Stimulated activated CD4-positive, alpha-beta T cell treated with anti-CD3 and anti-CD28 coated beads, Interleukin-15, amount 100 ng/mL, for 24 hours (primary cell): ENCODE results near the gene PPM1H.

ENCODE experiments used
- DNase-seq: peaks from one replicate; pipeline ENCODE4 v3.0.0-alpha.2; 2020

Gene PPM1H

GRCh38 chr12:62629971-62630739, 304.8 kb downstream of the PPM1H start:
- DNase-seq, result no peak

GRCh38 chr12:62629413-62629812, 305.5 kb downstream of the PPM1H start:
- no peak for DNase-seq

- DNase-seq, result no peak
These were observed 307.8 kb downstream of the PPM1H start for GRCh38 chr12:62627181-62627580.

DNA sequence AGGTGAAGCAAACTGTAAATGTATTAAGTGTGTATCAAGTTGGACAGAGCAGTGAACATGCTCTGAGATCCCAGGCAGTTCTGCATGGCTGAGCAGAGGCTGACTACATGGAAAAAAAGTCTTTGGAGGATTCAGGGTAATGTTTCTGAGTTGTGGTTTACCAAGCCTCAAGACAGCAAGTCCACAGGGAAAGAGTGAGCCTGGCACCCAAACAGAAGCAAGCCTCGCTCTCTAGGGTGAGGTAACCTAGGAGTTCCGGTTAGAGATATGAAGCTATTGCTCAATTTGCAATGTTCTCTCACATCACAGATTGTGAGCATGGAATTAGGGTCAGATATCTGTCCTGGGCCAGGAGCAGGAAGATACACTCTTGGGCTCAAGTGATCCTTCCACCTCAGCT, 309.7 kb downstream of the PPM1H start:
- no peak for DNase-seq

DNA sequence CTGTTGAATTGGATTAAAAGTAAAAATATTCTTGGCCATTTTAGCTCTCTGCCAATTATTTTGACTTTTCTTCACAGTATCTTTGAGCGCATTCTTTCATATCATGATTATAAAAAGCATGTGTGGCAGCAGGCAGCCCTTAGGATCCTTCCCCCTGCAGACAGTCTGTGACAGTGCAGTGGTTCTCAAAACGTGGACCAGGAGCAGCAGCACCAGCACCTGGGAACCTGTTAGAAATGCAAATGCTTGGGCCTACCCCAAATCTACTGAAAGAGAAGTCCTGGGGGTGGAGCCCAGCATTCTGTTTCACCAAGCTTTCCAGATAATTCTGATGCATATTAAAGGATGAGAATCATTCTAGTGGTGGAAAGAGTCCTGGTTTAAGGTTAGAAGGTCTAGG, 312.8 kb downstream of the PPM1H start:
- DNase-seq, result no peak

GRCh38 chr12:62621101-62621638, 313.8 kb downstream of the PPM1H start:
- no peak for DNase-seq

DNA sequence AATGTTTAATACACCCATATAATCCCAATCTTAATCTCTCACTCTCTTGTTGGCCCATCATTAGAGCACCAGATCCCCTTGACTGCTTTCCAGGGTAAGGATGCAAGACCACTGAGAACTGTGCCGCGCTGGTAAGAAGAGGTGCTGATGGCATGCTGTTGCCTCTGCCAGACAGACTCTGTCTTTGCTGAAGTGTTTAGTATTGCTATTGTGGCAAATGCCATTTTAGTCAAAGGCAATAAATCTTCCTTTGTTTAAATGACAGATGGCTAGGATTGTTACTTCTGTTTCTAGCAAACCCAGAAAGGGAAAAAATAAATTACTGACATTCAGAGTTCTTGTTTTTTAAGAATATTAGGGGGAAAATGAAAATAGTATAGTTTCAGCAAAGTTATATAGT, 316.0 kb downstream of the PPM1H start:
- no peak for DNase-seq

- DNase-seq, result no peak
These were observed 316.6 kb downstream of the PPM1H start for GRCh38 chr12:62618319-62618718.

DNA sequence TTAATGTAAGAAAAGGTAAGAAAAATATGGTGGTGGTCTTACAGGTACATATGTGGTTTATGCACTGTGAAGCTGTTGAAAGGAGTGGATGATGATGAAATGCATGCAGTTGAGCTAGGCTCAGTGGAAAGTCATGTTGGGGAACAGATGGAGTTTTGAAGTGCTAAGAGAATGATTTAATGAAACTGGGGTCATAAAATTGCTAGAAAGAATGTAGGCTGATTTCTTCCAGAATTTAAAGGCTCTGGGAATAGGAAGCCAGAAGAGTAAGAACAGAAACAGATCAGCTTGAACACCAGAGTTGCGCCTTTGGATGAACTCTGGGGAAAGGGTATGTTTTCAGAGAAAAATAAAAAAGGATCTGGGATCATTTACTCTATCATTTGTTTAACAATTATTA, 321.9 kb downstream of the PPM1H start:
- no peak for DNase-seq

DNA sequence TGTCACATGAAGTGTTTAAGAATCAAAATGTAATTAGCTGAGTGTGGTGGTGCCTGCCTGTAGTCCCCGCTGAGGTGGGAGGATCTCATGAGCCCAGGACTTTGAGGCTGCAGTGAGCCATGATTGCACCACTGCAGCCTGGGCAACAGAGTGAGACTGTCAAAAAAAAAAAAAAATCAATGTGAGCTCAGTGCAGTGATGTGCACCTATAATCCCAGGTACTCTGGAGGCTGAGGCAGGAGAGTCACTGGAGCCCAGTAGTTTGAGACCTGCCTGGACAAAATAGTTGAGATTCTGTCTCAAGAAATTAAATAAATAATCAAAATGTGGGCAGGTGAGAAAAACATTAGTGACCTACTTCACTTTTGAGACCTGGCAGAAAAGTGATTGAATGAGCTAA, 328.3 kb downstream of the PPM1H start:
- no peak for DNase-seq

DNA sequence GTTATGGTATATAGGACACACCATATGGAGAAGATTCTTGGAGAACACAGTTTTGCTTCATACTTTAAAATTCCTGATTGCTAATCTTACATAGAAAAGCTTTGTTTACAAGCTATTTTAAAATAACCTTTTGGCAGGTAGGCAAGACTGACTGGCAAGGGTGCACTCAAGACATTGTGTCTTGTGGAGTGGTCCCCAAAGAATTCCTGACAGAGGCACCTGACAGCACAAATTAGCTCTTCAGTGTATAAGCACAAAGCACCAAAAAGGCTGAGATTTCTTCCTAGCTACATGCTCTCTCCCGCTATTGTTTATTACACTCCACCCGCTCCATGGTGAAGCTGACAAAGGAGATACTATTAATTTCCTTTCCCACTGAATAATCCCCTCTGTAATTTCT, 329.0 kb downstream of the PPM1H start:
- DNase-seq, result no peak

DNA sequence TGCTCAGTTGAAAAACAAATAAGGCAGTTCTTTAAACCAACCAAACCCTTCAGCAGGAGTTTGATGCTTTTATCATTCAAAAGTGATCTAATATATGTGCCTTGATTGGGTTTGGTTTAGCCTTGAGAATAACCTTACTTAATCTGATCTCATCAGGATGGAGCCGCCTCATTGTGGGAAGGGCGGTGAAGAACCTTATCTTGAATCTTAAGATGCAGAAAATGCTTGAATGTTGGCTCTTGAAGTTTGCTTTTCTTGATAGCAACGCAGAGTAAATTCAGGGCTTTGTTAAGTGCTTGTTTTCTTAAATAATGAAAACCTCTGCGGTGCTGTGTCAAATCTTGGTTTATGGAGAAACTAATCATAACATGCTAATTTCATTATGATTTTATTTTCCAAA, 330.1 kb downstream of the PPM1H start:
- peak; percentile 6 for DNase-seq

GRCh38 chr12:62604373-62604772, 330.6 kb downstream of the PPM1H start:
- DNase-seq, result no peak

GRCh38 chr12:62603811-62604098, 331.2 kb downstream of the PPM1H start:
- DNase-seq, result no peak

DNA sequence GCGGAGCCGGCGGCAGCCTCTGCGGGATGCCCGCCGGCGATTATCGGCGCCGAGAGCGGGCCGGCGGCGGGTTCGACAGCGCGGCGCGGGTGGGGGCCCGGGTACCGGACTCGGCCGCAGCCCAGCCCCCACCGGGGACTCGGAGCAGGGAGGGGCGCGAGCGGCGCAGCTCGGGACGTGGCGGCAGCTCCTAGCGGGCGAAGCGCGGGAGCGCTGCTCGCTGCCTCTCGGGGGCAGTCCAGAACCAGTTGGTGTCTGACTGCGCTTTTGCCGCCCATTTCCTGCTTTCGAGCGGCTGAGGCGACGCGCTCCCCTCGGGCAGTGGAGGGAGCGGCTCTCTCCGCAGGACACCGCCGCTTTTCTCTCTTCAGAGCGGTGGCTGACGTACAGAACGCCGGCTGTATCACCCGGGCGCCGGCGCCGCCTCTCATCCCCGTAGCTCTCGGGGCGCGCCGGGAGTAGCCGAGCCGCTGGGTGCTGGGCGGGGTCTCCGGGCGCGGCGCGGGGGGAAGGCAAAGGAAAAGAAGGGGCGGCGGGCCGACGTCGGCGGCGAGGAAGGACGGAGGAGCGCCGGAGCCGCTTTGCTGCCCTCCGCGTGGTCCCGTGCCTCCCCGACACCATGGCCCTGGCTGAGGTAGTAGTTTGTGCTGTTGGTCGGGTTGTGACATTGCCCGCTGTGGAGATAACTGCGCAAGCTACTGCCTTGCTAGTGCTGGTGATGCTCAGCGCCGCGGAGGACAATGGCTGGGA, 331.7 kb downstream of the PPM1H start:
- peak; percentile 82 for DNase-seq

DNA sequence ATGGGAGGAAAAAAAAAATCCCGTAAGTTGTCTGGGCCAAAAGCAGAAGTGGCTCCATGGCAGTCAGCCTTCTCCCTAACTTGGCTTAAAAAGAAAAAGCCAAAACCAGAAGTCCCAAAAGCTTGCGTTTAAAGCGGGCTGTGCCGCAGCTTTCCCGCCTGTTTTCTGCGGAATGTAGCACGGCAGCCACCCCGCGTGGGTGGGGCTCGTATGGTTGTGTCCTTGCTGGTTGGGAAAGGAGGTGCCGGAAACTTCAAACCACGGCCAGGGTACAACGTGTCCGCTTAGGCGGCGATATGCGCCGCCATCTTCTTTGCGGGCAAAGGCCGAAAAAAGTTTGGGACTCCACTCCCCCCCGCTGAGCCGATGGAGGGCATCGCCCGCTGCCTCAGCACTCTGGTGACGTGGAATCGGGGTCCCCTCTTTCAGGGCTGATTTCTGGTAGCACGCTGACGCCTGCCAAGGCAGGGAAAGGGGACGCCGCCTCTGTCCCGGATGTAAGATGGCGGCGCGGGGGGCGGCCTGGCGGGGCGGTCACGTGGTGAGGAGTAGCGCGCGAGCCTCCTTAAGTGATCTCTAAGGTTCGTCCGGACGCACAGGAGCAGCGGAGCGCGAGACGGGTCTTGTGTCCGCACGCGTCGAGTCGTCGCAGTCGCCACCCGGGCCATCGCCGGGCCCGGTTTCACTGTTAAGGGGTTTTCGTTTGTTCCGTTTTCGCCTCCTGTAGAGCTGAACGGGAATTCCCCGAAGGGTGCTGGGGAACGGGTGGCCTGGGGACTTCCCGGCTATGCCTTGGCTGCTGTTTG, 332.5 kb downstream of the PPM1H start:
- peak; percentile 92 for DNase-seq

- DNase-seq, result no peak
These were observed 333.2 kb downstream of the PPM1H start for GRCh38 chr12:62601765-62602164.

DNA sequence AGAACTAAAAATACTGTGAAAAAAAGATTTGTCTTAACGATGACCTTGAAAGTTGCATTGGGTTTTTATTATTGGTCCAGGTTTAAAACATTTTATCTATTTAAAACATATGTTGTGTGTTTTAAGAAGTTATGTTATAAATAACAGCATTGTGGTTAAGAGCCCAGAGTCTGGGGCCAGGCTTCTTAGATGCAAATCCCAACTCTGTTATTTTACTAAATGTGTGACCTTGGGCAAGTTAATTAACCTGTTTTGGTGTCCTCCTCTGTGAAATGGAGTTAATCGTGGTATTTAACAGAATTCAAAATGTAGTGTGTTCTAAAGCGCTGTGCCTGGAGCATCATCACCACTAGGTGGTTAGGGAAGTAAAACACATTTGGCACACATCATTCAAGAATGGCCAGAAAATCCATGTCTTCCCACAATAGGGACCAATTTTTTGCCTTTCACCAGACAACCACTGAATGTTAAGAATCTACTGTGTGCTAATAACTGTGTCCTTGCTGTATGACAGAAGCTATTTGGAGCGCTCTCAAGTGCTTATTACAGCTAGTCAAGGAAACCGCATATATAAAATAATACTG, 335.0 kb downstream of the PPM1H start:
- no peak for DNase-seq

DNA sequence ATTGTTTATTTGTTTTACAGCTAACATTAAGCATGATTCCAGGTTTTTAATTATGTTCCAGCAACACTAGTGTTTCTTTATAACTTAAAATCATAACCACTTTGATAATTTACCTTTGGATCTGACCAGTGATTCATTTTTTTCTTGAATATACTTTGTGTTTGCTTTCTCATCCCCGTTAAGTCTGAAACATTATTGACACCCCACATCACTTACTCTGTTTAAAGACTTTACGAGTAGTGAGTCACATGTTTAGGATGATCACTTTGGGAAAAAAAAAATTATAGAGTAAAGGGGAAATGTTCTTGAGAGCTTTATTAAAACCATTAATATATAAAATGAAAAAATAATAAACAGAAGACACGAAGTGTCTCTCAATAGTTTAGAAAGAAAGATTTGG, 336.1 kb downstream of the PPM1H start:
- no peak for DNase-seq

GRCh38 chr12:62597253-62597652, 337.7 kb downstream of the PPM1H start:
- DNase-seq, result no peak
